C4-2B (cell line): ENCODE results near the gene FHL3.

Source experiments
- H3K27ac ChIP-seq: fragments of 450-650 bp; 2 replicates; pipeline ENCODE4 v1.5.1; 2017
- ZFX ChIP-seq: fragments of 450-650 bp; IDR thresholded peaks from 2 replicates; pipeline ENCODE4 v1.6.1; 2017
- TF ChIP-seq, protein P1 (sequence below): fragments of 450-650 bp; conservative IDR thresholded peaks from 2 replicates; pipeline ENCODE4 v1.5.1; 2017; ENCODE audit warnings: mild to moderate bottlenecking

The FHL3 gene

DNA sequence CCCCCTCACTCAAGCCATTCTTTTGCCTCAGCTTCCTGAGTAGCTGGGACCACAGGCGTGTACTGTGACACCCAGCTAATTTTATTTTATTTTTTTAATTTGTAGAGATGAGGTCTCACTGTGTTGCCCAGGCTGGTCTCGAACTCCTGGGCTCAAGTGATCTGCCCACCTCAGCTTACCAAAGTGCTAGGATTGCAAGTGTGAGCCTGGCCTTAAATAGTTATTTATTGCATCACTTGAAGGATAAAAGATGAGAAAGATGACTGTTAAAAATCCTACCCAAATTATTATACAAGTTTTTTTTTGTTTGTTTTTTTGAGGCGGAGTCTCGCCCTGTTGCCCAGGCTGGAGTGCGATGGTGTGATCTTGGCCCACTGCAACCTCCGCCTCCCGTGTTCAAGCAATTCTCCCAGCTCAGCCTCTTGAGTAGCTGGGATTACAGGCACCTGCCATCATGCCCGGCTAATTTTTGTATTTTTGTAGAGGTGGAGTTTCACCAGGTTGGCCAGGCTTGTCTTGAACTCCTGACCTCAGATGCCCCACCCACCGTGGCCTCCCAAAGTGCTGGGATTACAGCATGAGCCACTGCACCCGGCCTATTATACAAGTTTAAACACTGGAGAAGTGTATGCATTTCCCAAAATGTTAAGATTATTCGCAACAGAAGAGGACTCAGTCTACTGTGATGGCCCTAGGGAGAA is 9.6 kb upstream of the FHL3 start:
- no peak overlapping the region for H3K27ac ChIP-seq
- TF ChIP-seq, protein P1, sequence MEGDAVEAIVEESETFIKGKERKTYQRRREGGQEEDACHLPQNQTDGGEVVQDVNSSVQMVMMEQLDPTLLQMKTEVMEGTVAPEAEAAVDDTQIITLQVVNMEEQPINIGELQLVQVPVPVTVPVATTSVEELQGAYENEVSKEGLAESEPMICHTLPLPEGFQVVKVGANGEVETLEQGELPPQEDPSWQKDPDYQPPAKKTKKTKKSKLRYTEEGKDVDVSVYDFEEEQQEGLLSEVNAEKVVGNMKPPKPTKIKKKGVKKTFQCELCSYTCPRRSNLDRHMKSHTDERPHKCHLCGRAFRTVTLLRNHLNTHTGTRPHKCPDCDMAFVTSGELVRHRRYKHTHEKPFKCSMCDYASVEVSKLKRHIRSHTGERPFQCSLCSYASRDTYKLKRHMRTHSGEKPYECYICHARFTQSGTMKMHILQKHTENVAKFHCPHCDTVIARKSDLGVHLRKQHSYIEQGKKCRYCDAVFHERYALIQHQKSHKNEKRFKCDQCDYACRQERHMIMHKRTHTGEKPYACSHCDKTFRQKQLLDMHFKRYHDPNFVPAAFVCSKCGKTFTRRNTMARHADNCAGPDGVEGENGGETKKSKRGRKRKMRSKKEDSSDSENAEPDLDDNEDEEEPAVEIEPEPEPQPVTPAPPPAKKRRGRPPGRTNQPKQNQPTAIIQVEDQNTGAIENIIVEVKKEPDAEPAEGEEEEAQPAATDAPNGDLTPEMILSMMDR, result no peak
- no peak for TF ChIP-seq ZFX

- peak overlapping the region; percentile 91 for H3K27ac ChIP-seq
- TF ChIP-seq, protein P1, result no peak
- no peak for TF ChIP-seq ZFX
These were observed 8.9 kb upstream of the FHL3 start for GRCh38 chr1:38014171-38014570.

GRCh38 chr1:38013227-38013622 is 7.9 kb upstream of the FHL3 start:
- peak overlapping the region; percentile 91 for H3K27ac ChIP-seq
- TF ChIP-seq ZFX, result no peak
- TF ChIP-seq, protein P1, result no peak

DNA sequence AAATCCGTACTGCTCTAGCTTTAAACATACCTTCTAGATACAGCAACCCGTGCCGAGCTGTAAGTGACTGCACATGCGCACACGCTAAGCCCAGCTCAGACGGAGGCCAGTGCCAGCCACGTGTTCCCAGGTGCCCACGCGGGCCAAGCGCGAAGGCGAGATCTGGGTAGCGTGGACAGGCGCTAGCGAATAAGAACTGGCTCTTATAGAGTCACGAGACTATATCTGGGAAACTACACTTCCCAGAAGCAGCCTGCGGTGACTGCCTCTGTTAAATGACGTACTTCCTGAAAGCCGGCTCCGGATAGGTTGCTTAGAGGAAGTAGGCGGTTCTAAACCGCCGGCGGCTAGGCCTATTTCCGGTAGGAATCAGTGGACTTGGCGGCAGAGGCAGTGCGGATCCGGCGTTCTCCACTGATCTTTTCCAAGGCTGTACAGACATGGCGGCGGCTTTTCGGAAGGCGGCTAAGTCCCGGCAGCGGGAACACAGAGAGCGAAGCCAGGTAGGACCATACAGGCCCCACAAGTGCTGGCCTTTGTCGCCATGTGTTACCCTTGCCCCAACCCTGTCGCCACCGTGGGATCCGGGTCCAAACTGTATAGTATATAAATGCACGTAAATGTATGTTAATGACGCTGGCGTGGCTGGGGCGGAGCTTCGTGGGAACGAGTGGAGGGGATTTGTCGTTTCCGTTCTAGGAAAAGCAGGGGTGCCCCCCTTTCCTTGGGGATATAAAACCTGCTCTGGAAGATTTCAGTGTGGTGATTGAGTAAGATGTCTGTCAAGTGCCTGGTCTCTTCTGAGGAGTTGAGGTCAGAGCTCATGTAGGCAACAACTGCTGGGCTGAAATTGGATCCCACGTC is 7.3 kb upstream of the FHL3 start, which contains the start of gene UTP11:
Gene UTP11, plus strand, starts transcription at position 372 of the 864 bp plus-strand sequence. Its CDS starts 69 bp downstream, at position 441.
- TF ChIP-seq ZFX, result peak; percentile 86
- TF ChIP-seq, protein P1, result no peak
- peak within 1 kb of the TSS; percentile 91 for H3K27ac ChIP-seq

DNA sequence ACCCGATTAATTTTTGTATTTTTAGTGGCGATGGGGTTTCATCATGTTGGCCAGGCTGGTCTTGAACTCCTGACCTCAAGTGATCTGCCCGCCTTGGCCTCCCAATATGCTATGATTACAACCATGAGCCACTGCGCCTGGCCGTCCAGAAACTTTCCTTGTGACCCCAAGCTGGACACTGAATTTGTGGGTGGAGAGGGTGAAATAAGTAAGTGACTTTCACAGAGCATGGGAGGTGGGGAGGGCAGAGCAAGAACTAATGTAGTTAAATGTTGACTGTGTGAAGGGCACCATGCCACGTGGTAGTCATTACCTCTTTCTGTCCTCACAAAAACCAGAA is 4.5 kb upstream of the FHL3 start:
- H3K27ac ChIP-seq, result no peak overlapping the region
- TF ChIP-seq, protein P1, result no peak
- no peak for TF ChIP-seq ZFX

DNA sequence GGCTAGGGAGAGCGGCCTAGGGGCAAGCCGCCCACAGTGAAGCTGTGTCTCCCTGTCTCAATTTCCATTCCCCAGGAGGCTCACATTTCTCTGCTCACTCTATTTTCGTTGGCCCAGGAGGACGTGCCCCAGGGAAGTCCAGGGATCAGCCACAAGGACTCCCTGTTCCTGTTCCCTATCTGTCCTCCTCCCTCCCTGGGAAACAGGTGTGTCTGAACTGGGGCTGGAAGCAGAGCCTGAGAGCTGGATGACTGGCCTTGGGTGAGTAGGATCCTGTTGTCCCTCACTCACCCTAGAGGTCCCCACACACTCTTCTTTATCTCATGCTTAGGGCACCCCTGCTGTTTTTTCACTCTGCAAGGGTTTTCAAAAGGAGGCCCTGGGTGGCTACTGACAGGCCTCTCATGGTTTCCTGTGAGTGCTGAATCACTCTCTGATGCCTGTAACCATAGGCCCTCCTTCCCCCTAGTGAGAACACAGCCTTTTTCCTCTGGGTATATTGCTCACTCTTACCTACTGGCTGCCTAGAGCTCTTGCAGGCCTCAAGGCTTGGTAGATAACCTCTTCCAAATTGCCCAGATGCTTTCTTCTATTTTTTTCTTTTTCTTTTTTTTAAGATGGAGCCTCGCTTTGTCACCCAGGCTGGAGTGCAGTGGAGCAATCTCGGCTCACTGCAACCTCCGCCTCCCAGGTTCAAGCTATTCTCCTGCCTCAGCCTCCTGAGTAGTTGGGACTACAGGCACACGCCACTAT is 4.0 kb upstream of the FHL3 start:
- H3K27ac ChIP-seq, result no peak overlapping the region
- no peak for TF ChIP-seq ZFX
- TF ChIP-seq, protein P1, result no peak
